HL-60 (cell line): ENCODE results near the gene OAS2.

Experiments used
- DNase-seq, 2 experiments: peaks; one replicate each; pipeline ENCODE4 v3.0.0-alpha.2; 2010 to 2020; ENCODE audit warnings: low read depth in 1 of 2, low spot score in 1 of 2
- H3K27ac ChIP-seq: fragments of 250-450 bp; sonication (Bioruptor Pico); replicated peaks from 2 replicates; pipeline ENCODE4 v1.5.1; 2020; ENCODE audit warnings: mild to moderate bottlenecking, moderate library complexity
- H3K27me3 ChIP-seq: fragments of 250-450 bp; sonication (Bioruptor Pico); 2 replicates; pipeline ENCODE4 v1.5.1; 2021; ENCODE audit warnings: mild to moderate bottlenecking, moderate library complexity; ENCODE audit not compliant: insufficient read depth, poor library complexity, severe bottlenecking
- H3K4me3 ChIP-seq: replicated peaks from 2 replicates; pipeline ENCODE4 v1.5.1; 2011; ENCODE audit warnings: mild to moderate bottlenecking, control low read depth, low read length; ENCODE audit not compliant: insufficient read depth
- CTCF ChIP-seq: IDR thresholded peaks from one replicate; pipeline ENCODE4 v1.5.1; 2011; ENCODE audit warnings: low read length, control low read depth, inconsistent platforms; ENCODE audit not compliant: insufficient read depth
- GABPA ChIP-seq: IDR thresholded peaks from 2 replicates; pipeline ENCODE4 v1.6.1; 2012; ENCODE audit warnings: low read depth
- POLR2AphosphoS5 ChIP-seq: IDR thresholded peaks from 2 replicates; pipeline ENCODE4 v1.6.1; 2012; ENCODE audit warnings: low read depth
- REST ChIP-seq: IDR thresholded peaks from 2 replicates; pipeline ENCODE4 v1.6.1; 2012; ENCODE audit warnings: low read depth; ENCODE audit not compliant: insufficient replicate concordance
- SPI1 ChIP-seq: IDR thresholded peaks from 2 replicates; pipeline ENCODE4 v1.6.1; 2012; ENCODE audit warnings: low read depth, mild to moderate bottlenecking, borderline replicate concordance

OAS2 gene

GRCh38 chr12:112947314-112947713 is 31.0 kb upstream of the OAS2 start:
- Histone ChIP-seq H3K27ac (no peak overlapping the region), H3K4me3 (no peak overlapping the region), H3K27me3 (no peaks in the 10 kb centered on the region)
- DNase-seq, result no peak
- no peak for TF ChIP-seq SPI1
- TF ChIP-seq GABPA, result no peak
- TF ChIP-seq CTCF, result no peak
- no peak for TF ChIP-seq POLR2AphosphoS5
- TF ChIP-seq REST, result no peak

- TF ChIP-seq GABPA (no peak), REST (no peak), CTCF (no peak), POLR2AphosphoS5 (no peak), SPI1 (no peak)
- DNase-seq, result no peak
- Histone ChIP-seq H3K27ac (no peak overlapping the region), H3K27me3 (no peaks in the 10 kb centered on the region), H3K4me3 (no peak overlapping the region)
Observed at GRCh38 chr12:112947761-112948160, 30.6 kb upstream of the OAS2 start.

GRCh38 chr12:112948806-112949205 is 29.5 kb upstream of the OAS2 start:
- Histone ChIP-seq H3K27ac (no peak overlapping the region), H3K27me3 (no peaks in the 10 kb centered on the region), H3K4me3 (no peak overlapping the region)
- no peak for DNase-seq
- TF ChIP-seq REST (no peak), SPI1 (no peak), POLR2AphosphoS5 (no peak), CTCF (no peak), GABPA (no peak)
